ENCODE measurements around the gene TAF6. TPM values are rescaled to one million over a fixed set of nuclear protein-coding genes. Genes with fewer than 3 reads are reported as not detected.

TAF6 gene
- total and polyA plus RNA-seq, 10 donors = 16.5 to 44.0 (median 36.2) TPM

DNA sequence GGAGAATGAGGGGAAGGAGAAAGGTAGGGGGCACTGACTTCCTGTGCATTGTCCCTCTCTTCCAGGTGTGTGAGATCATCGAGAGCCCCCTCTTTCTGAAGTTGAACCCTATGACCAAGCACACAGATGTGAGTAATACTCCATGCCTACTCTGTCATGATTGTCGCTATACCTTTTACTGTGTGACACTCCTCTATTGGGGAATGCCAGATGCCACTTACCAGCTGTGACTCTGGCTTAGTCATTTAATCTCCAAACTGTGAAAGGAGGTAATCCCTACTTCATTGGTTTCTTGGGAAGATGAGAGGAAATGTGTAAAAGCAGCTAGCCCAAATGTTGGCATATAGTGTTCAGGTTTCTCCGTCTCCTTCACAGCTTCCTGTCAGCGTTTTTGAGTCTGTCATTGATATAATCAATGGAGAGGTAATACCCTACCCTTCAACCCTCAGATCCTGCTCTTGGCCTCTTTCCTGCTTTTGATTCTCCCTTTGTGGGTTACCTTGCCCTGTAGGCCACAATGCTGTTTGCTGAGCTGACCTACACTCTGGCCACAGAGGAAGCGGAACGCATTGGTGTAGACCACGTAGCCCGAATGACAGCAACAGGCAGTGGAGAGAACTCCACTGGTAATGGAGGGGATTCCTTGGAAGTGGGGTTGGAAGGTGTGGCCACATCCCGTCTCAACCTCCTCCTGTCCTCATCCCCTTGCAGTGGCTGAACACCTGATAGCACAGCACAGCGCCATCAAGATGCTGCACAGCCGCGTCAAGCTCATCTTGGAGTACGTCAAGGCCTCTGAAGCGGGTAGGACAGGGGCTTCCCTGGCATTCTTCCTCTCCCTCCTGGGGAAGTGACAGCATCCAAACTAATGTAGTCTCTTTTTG, 28.4 kb downstream of the TAF6 start:
- intact Hi-C loops (cut with DNase I; ENCODE audit: low total_unique reads) = no loop called here
- WGBS, 5 donors = 79 to 90% (median 86%) methylated on average over 12 to 14 of the region's 14 CpGs
- Histone ChIP-seq H3K9me3 (no peaks in the 10 kb centered on the region), H3K4me3 (no peak overlapping the region), H3K27ac (no peak overlapping the region), H3K4me1 (peaks cover 15 to 70% (median 29%) of the 10 kb centered on the region in 6 donors), H3K36me3 (peaks cover 10 to 59% (median 56%) of the 10 kb centered on the region in 6 donors), H3K27me3 (replicated peaks in 1 of 7) (no peaks in the 10 kb centered on the region)
- TF ChIP-seq CTCF (IDR thresholded peaks at IDR 0.05 in 8 of 11, conservative IDR thresholded peaks at IDR 0.05 in 3 of 11) (no peak), POLR2A (IDR thresholded peaks at IDR 0.05) (no peak), POLR2AphosphoS5 (IDR thresholded peaks at IDR 0.05) (no peak)
- no peak for DNase-seq

DNA sequence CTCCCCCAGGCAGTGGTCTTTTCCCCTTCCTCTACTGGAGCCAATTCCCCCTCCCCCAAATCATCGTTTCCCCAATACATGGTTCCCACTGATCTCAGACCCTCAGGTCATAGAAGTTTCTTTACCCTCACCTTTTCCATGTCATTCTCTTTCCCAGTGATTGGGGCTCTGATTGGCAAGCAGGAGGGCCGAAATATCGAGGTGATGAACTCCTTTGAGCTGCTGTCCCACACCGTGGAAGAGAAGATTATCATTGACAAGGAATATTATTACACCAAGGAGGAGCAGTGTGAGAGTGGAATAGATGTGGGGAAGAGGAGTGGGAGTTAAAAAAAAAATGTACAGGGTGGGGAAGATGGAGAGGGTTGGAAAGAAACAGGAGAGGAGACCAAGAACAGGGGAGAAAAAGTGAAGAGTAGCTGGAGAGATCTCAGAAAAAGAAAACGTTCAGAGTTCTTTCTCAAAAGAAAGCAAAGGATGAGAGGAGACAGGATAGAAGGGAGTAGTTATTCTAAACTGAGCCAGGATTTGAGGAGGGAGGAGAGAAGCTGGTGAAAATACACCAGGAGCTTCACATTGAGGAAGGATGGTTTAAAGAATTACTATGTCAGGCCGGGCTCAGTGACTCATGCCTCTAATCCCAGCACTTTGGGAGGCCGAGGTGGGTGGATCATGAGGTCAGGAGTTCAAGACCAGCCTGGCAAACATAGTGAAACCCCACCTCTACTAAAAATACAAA, 29.5 kb downstream of the TAF6 start:
- peak overlapping the region; percentile 76 to 94 (median 90) for H3K27ac ChIP-seq
- intact Hi-C loops (cut with DNase I; ENCODE audit: low total_unique reads) = no loop called here
- 33 to 58% (median 44%) methylated on average over 7 of the region's 7 CpGs for WGBS, 5 donors

GRCh38 chr7:100088621-100089457, 30.3 kb downstream of the TAF6 start, which contains the start of gene COPS6:
TSS of gene COPS6 (plus strand) at chr7:100088969. CDS start at chr7:100088991, 22 bp downstream.
- peak; percentile 96 for DNase-seq
- Histone ChIP-seq H3K9me3 (no peaks in the 10 kb centered on the region), H3K4me1 (peaks cover 15 to 66% (median 29%) of the 10 kb centered on the region in 6 donors), H3K27me3 (replicated peaks in 1 of 7) (no peaks in the 10 kb centered on the region), H3K27ac (peak within 1 kb of the TSS; percentile 76 to 94 (median 90)), H3K36me3 (peaks cover 3 to 40% (median 38%) of the 10 kb centered on the region in 6 donors), H3K4me3 (peak within 1 kb of the TSS; percentile 58 to 97 (median 77))
- WGBS, 5 donors = 0 to 1% (median 0%) methylated on average over 37 to 68 of the region's 68 CpGs
- intact Hi-C loops (cut with DNase I; ENCODE audit: low total_unique reads) = no loop called here
- TF ChIP-seq CTCF (IDR thresholded peaks at IDR 0.05 in 8 of 11, conservative IDR thresholded peaks at IDR 0.05 in 3 of 11) = peak in 1 of 11 experiments; percentile 14
- peak; percentile 96 to 98 (median 97) for TF ChIP-seq POLR2AphosphoS5 (IDR thresholded peaks at IDR 0.05)
- TF ChIP-seq POLR2A (IDR thresholded peaks at IDR 0.05) = peak in 2 of 3 donors; percentile 67 to 87

More for the DNA sequence above, 29.5 kb downstream of the TAF6 start:
- DNase-seq = no peak
- Histone ChIP-seq H3K4me3 (peak overlapping the region; percentile 58 to 97 (median 77)), H3K36me3 (peaks cover 3 to 48% (median 44%) of the 10 kb centered on the region in 6 donors), H3K9me3 (no peaks in the 10 kb centered on the region), H3K27me3 (replicated peaks in 1 of 7) (no peaks in the 10 kb centered on the region), H3K4me1 (peaks cover 15 to 70% (median 29%) of the 10 kb centered on the region in 6 donors)
- no peak for TF ChIP-seq POLR2AphosphoS5 (IDR thresholded peaks at IDR 0.05)
- no peak for TF ChIP-seq POLR2A (IDR thresholded peaks at IDR 0.05)
- TF ChIP-seq CTCF (IDR thresholded peaks at IDR 0.05 in 8 of 11, conservative IDR thresholded peaks at IDR 0.05 in 3 of 11) = no peak

Measured in spleen (tissue), 11 donors.